DOHH2 (cell line): ENCODE data around the gene TRHDE.

Experiments used
- CTCF ChIP-seq: fragments of 200-600 bp; sonication (generic); IDR thresholded peaks from one replicate; pipeline ENCODE4 v1.5.1; 2014; ENCODE audit warnings: antibody characterized with exemption, mild to moderate bottlenecking, low read depth, low read length; ENCODE audit not compliant: poor library complexity, severe bottlenecking
- EZH2phosphoT487 ChIP-seq: fragments of 200-600 bp; sonication (generic); IDR thresholded peaks from 2 replicates; pipeline ENCODE4 v1.6.1; 2017; ENCODE audit warnings: borderline replicate concordance, mild to moderate bottlenecking, antibody characterized with exemption, low read length, moderate library complexity, mixed read lengths

GRCh38 chr12:72448805-72449204 lies 176.6 kb downstream of the TRHDE start:
- TF ChIP-seq EZH2phosphoT487: no peak
- TF ChIP-seq CTCF: no peak
